HL-60 (cell line): ENCODE results near the gene MLLT3.

ENCODE experiments used
- POLR2AphosphoS5 ChIP-seq: IDR thresholded peaks from 2 replicates; pipeline ENCODE4 v1.6.1; 2012; ENCODE audit warnings: low read depth
- SPI1 ChIP-seq: IDR thresholded peaks from 2 replicates; pipeline ENCODE4 v1.6.1; 2012; ENCODE audit warnings: low read depth, mild to moderate bottlenecking, borderline replicate concordance
- TF ChIP-seq, protein P1 (sequence below): IDR thresholded peaks from one replicate; pipeline ENCODE4 v1.5.1; 2011; ENCODE audit warnings: low read length, control low read depth, inconsistent platforms; ENCODE audit not compliant: insufficient read depth
- TF ChIP-seq, protein P2 (sequence below): IDR thresholded peaks from 2 replicates; pipeline ENCODE4 v1.6.1; 2012; ENCODE audit warnings: low read depth; ENCODE audit not compliant: insufficient replicate concordance

DNA sequence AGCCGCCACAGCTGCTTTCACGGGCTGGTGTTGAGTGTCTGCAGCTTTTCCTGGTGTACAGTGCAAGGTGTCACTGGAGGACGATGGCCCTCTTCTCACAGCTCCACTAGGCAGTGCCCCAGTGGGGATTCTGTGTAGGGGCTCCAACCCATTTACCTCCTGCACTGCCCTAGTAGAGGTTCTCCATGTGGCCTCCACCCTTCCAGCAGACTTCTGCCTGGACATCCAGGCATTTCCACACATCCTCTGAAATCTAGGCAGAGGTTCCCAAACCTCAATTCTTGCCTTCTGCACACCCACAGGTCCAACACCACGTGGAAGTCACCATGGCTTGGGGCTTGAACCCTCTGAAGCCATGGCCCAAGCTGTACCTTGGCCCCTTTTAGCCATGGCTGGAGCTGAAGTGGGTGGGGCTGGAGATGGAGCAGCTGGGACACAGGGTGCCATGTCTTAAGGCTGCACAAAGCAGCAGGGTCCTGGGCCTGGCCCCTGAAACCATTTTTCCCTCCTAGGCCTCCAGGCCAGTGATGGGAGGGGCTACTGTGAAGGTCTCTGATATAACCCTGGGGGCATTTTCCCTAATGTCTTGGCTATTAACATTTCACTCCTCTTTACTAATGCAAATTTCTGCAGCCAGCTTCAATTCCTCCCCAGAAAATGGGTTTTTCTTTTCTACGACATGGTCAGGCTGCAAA is 82.0 kb downstream of the MLLT3 start:
- TF ChIP-seq POLR2AphosphoS5 (no peak), SPI1 (no peak)
- TF ChIP-seq, protein P1, sequence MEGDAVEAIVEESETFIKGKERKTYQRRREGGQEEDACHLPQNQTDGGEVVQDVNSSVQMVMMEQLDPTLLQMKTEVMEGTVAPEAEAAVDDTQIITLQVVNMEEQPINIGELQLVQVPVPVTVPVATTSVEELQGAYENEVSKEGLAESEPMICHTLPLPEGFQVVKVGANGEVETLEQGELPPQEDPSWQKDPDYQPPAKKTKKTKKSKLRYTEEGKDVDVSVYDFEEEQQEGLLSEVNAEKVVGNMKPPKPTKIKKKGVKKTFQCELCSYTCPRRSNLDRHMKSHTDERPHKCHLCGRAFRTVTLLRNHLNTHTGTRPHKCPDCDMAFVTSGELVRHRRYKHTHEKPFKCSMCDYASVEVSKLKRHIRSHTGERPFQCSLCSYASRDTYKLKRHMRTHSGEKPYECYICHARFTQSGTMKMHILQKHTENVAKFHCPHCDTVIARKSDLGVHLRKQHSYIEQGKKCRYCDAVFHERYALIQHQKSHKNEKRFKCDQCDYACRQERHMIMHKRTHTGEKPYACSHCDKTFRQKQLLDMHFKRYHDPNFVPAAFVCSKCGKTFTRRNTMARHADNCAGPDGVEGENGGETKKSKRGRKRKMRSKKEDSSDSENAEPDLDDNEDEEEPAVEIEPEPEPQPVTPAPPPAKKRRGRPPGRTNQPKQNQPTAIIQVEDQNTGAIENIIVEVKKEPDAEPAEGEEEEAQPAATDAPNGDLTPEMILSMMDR = no peak
- TF ChIP-seq, protein P2, sequence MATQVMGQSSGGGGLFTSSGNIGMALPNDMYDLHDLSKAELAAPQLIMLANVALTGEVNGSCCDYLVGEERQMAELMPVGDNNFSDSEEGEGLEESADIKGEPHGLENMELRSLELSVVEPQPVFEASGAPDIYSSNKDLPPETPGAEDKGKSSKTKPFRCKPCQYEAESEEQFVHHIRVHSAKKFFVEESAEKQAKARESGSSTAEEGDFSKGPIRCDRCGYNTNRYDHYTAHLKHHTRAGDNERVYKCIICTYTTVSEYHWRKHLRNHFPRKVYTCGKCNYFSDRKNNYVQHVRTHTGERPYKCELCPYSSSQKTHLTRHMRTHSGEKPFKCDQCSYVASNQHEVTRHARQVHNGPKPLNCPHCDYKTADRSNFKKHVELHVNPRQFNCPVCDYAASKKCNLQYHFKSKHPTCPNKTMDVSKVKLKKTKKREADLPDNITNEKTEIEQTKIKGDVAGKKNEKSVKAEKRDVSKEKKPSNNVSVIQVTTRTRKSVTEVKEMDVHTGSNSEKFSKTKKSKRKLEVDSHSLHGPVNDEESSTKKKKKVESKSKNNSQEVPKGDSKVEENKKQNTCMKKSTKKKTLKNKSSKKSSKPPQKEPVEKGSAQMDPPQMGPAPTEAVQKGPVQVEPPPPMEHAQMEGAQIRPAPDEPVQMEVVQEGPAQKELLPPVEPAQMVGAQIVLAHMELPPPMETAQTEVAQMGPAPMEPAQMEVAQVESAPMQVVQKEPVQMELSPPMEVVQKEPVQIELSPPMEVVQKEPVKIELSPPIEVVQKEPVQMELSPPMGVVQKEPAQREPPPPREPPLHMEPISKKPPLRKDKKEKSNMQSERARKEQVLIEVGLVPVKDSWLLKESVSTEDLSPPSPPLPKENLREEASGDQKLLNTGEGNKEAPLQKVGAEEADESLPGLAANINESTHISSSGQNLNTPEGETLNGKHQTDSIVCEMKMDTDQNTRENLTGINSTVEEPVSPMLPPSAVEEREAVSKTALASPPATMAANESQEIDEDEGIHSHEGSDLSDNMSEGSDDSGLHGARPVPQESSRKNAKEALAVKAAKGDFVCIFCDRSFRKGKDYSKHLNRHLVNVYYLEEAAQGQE = no peak
